H9 (cell line): Measurements from ENCODE around the gene PNPLA8. TPM values are rescaled to one million over a fixed set of nuclear protein-coding genes. Genes with fewer than 3 reads are reported as not detected.
"Not testable (repeated sequence)": the region's sequence is repeated elsewhere in the genome, so short reads cannot be mapped to it uniquely, and the experiment has no call there.

ENCODE experiments used
- DNase-seq: peaks from one replicate; pipeline ENCODE4 v3.0.0-alpha.2; 2017
- H2AFZ ChIP-seq: one replicate; pipeline ENCODE4 v1.6.1; 2013; ENCODE audit warnings: mild to moderate bottlenecking, low read length, control low read depth, moderate library complexity
- H2AK5ac ChIP-seq: 2 replicates; pipeline ENCODE4 v1.6.1; 2013; ENCODE audit warnings: low read length, control low read depth, mixed read lengths; ENCODE audit not compliant: insufficient read length
- H2BK120ac ChIP-seq: one replicate; pipeline ENCODE4 v1.6.1; 2013; ENCODE audit warnings: low read depth, mild to moderate bottlenecking, low read length, control low read depth, inconsistent platforms; ENCODE audit not compliant: poor library complexity, severe bottlenecking
- H2BK12ac ChIP-seq: 2 replicates; pipeline ENCODE4 v1.6.1; 2013; ENCODE audit warnings: low read length, control low read depth, mixed read lengths, low read depth; ENCODE audit not compliant: insufficient read length
- H2BK15ac ChIP-seq: 2 replicates; pipeline ENCODE4 v1.6.1; 2013; ENCODE audit warnings: low read depth, low read length, control low read depth
- H2BK20ac ChIP-seq: one replicate; pipeline ENCODE4 v1.6.1; 2013; ENCODE audit warnings: low read depth, mild to moderate bottlenecking, low read length, control low read depth, inconsistent platforms; ENCODE audit not compliant: poor library complexity, severe bottlenecking
- H2BK5ac ChIP-seq: 2 replicates; pipeline ENCODE4 v1.6.1; 2013; ENCODE audit warnings: low read length, control low read depth, mixed read lengths; ENCODE audit not compliant: insufficient read length
- H3K14ac ChIP-seq: 2 replicates; pipeline ENCODE4 v1.6.1; 2013; ENCODE audit warnings: low read length, control low read depth; ENCODE audit not compliant: insufficient read depth
- H3K18ac ChIP-seq: 2 replicates; pipeline ENCODE4 v1.6.1; 2013; ENCODE audit warnings: low read depth, mild to moderate bottlenecking, mixed read lengths, low read length, control low read depth; ENCODE audit not compliant: insufficient read length
- H3K23ac ChIP-seq: 2 replicates; pipeline ENCODE4 v1.6.1; 2013; ENCODE audit warnings: low read length, control low read depth, mixed read lengths, low read depth; ENCODE audit not compliant: insufficient read length
- H3K23me2 ChIP-seq: 2 replicates; pipeline ENCODE4 v1.6.1; 2013; ENCODE audit warnings: low read depth, mild to moderate bottlenecking, mixed read lengths, low read length, control low read depth; ENCODE audit not compliant: insufficient read length, poor library complexity, severe bottlenecking
- H3K27ac ChIP-seq: 2 replicates; pipeline ENCODE4 v1.5.1; 2013; ENCODE audit warnings: low read length, control low read depth, mixed read lengths, low read depth; ENCODE audit not compliant: insufficient read length
- H3K27me3 ChIP-seq: 2 replicates; pipeline ENCODE4 v1.6.1; 2013; ENCODE audit warnings: low read length, control low read depth, inconsistent platforms; ENCODE audit not compliant: insufficient read depth
- H3K4ac ChIP-seq: 2 replicates; pipeline ENCODE4 v1.6.1; 2013; ENCODE audit warnings: low read depth, mild to moderate bottlenecking, control low read depth, inconsistent platforms, low read length, moderate library complexity
- H3K4me1 ChIP-seq: 2 replicates; pipeline ENCODE4 v1.6.1; 2013; ENCODE audit warnings: low read length, control low read depth, inconsistent platforms; ENCODE audit not compliant: insufficient read depth
- H3K4me2 ChIP-seq: 2 replicates; pipeline ENCODE4 v1.6.1; 2013; ENCODE audit warnings: low read length, control low read depth, mixed read lengths; ENCODE audit not compliant: insufficient read length, insufficient read depth
- H3K56ac ChIP-seq: 2 replicates; pipeline ENCODE4 v1.6.1; 2013; ENCODE audit warnings: low read depth, mild to moderate bottlenecking, mixed read lengths, low read length, control low read depth; ENCODE audit not compliant: insufficient read length
- H3K79me1 ChIP-seq: 2 replicates; pipeline ENCODE4 v1.6.1; 2013; ENCODE audit warnings: low read depth, mild to moderate bottlenecking, moderate library complexity, low read length, control low read depth, inconsistent platforms; ENCODE audit not compliant: insufficient read depth, poor library complexity, severe bottlenecking
- H3K79me2 ChIP-seq: 2 replicates; pipeline ENCODE4 v1.6.1; 2013; ENCODE audit warnings: low read length, control low read depth, inconsistent platforms; ENCODE audit not compliant: insufficient read depth
- H3K9ac ChIP-seq: 2 replicates; pipeline ENCODE4 v1.6.1; 2013; ENCODE audit warnings: low read length, control low read depth, mixed read lengths; ENCODE audit not compliant: insufficient read length; ENCODE audit errors: extremely low read depth
- H3K9me3 ChIP-seq: one replicate; pipeline ENCODE4 v1.6.1; 2013; ENCODE audit warnings: low read depth, low read length, inconsistent platforms; ENCODE audit not compliant: control insufficient read depth
- H3T11ph ChIP-seq: one replicate; pipeline ENCODE4 v1.6.1; 2013; ENCODE audit warnings: mild to moderate bottlenecking, low read length, control low read depth, inconsistent platforms
- H4K20me1 ChIP-seq: one replicate; pipeline ENCODE4 v1.6.1; 2013; ENCODE audit not compliant: control insufficient read depth, insufficient read length, insufficient read depth
- H4K5ac ChIP-seq: 2 replicates; pipeline ENCODE4 v1.6.1; 2013; ENCODE audit warnings: low read depth, mild to moderate bottlenecking, mixed read lengths, low read length, control low read depth; ENCODE audit not compliant: insufficient read length
- H4K8ac ChIP-seq: replicated peaks from 2 replicates; pipeline ENCODE4 v1.6.1; 2013; ENCODE audit warnings: low read length, control low read depth, mixed read lengths, low read depth; ENCODE audit not compliant: insufficient read length
- H4K91ac ChIP-seq: 2 replicates; pipeline ENCODE4 v1.6.1; 2013; ENCODE audit warnings: low read depth, mild to moderate bottlenecking, moderate library complexity, mixed read lengths, low read length, control low read depth; ENCODE audit not compliant: insufficient read length
- H3K27ac Mint-ChIP-seq, 3 experiments: 2 replicates in 2 of 3; 3 replicates in 1 of 3; pipeline ENCODE4 v1.8.0; 2020 to 2021; ENCODE audit warnings: mixed read lengths in 3 of 3, mild to moderate bottlenecking in 1 of 3, moderate library complexity in 1 of 3
- H3K27me3 Mint-ChIP-seq: 2 replicates; pipeline ENCODE4 v1.8.0; 2021; ENCODE audit warnings: low read depth, mild to moderate bottlenecking, moderate library complexity, mixed read lengths
- H3K36me3 Mint-ChIP-seq, 3 experiments: 2 replicates in 2 of 3; 3 replicates in 1 of 3; pipeline ENCODE4 v1.8.0; 2020 to 2021; ENCODE audit warnings: low read depth in 3 of 3, mixed read lengths in 3 of 3; ENCODE audit not compliant: insufficient read depth in 1 of 3
- H3K4me1 Mint-ChIP-seq, 2 experiments: 2 replicates each; pipeline ENCODE4 v1.8.0; 2020; ENCODE audit warnings: mixed read lengths in 2 of 2
- H3K4me3 Mint-ChIP-seq, 2 experiments: 2 replicates in 1 of 2; 3 replicates in 1 of 2; pipeline ENCODE4 v1.8.0; 2020 to 2021; ENCODE audit warnings: mild to moderate bottlenecking in 2 of 2, mixed read lengths in 2 of 2, moderate library complexity in 1 of 2
- H3K9me3 Mint-ChIP-seq, 2 experiments: 2 replicates in 1 of 2; 3 replicates in 1 of 2; pipeline ENCODE4 v1.8.0; 2020; ENCODE audit warnings: mild to moderate bottlenecking in 2 of 2, mixed read lengths in 2 of 2, moderate library complexity in 1 of 2
- WGBS: extraction: QIAGEN DNeasy Blood & Tissue Kit; methylation state at CpG from one replicate; pipeline ENCODE4 v1.1.7; 2013; ENCODE audit warnings: missing lambda C conversion rate, low lambda C conversion rate, mixed read lengths; ENCODE audit not compliant: insufficient read length; ENCODE audit errors: extremely low coverage; 5-methylcytosine and 5-hydroxymethylcytosine counted together
- total RNA-seq: library from RNA; stranded (reverse); gene quantifications from 2 replicates; pipeline ENCODE4 v1.2.1, GENCODE V29; 2021

The PNPLA8 gene
- total RNA-seq, 1 experiment from 2014 or later = 11.7 TPM

DNA sequence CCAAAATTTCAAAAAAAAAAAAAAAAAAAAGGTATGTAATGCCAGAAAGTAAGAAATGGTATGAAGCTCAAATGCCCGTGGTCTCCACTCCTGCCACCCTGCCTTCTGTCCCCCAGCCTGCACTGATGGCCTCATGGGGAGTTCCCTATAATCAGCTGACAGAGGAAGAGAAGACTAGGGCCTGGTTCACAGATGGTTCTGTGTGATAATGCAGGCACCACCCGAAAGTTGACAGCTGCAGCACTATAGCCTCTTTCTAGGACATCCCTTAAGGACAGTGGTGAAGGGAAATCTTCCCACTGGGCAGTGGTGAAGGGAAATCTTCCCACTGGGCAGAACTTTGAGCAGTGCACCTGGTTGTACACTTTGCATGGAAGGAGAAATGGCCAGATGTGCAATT lies 12.3 kb upstream of the PNPLA8 start:
- not testable (repeated sequence) for H2BK120ac ChIP-seq, H2AFZ ChIP-seq, H2BK20ac ChIP-seq, H3K4ac ChIP-seq, H3K9me3 ChIP-seq, H3K23me2 ChIP-seq, H3K9ac ChIP-seq, H3K4me2 ChIP-seq, H3K79me1 ChIP-seq, H4K20me1 ChIP-seq, H3K14ac ChIP-seq, H4K91ac ChIP-seq, H2BK12ac ChIP-seq, DNase-seq, H3K18ac ChIP-seq, H3K23ac ChIP-seq, H3K4me3 Mint-ChIP-seq, H3K27me3 ChIP-seq, H2BK5ac ChIP-seq, H3K27ac Mint-ChIP-seq, H4K5ac ChIP-seq, H3K79me2 ChIP-seq, H4K8ac ChIP-seq, H3K56ac ChIP-seq, H3K4me1 ChIP-seq, H2BK15ac ChIP-seq, H3K27ac ChIP-seq, H3K9me3 Mint-ChIP-seq, H2AK5ac ChIP-seq, H3T11ph ChIP-seq, H3K27me3 Mint-ChIP-seq
- no CpG with 5 or more reads among the region's 2 CpGs for WGBS
- Mint-ChIP-seq H3K36me3 (peaks cover 0 to 15% (median 9%) of the 10 kb centered on the region in 3 experiments; a peak in 5 of 7 replicates), H3K4me1 (peaks cover 16 to 24% of the 10 kb centered on the region in 2 experiments)
